ENCODE results near the gene SAPCD2. TPM values are rescaled to one million over a fixed set of nuclear protein-coding genes. Genes with fewer than 3 reads are reported as not detected.

Gene SAPCD2
- total RNA-seq, 2 experiments from 2014 or later, result 13.5 to 13.7 TPM

DNA sequence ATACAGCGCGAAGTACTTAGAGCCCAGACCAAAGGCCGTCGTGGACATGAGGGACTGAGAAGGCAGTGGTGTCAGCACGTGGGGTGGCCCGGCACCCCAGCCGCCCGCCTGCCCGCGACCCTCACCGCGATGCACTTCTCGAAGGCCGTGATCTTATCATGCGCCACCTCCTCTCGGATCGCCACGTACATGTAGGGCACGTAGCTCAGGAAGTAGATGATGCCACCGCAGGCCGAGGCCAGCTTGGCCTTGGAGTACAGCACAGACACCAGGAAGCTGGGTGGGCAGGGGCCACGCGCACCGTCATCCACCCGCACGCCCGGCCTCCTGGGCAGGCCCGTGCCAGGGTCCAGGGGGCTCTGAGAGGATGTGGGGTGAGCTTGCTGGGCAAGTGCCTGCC is 53.3 kb downstream of the SAPCD2 start:
- no peak overlapping the region for H3K27ac Mint-ChIP-seq
- POLR2A ChIA-PET, result no interaction called here
- no peak for ATAC-seq
- no peaks in the 10 kb centered on the region for H3K9me3 Mint-ChIP-seq
- no peak overlapping the region for H3K4me3 Mint-ChIP-seq
- no peaks in the 10 kb centered on the region for H3K4me1 Mint-ChIP-seq (ENCODE audit: low read depth)
- CTCF ChIA-PET, result interaction anchor here (1.3 kb wide), 1 partner anchor 12 kb away, joined by 6 read pairs; no protein-coding TSS in a partner anchor
- no peaks in the 10 kb centered on the region for H3K36me3 Mint-ChIP-seq (ENCODE audit: low read depth)
- intact Hi-C loops (cut with micrococcal nuclease), result no loop called here
- H3K27me3 Mint-ChIP-seq, result no peaks in the 10 kb centered on the region
- TF ChIP-seq CTCF (IDR thresholded peaks at IDR 0.05), result no peak
- no peak for DNase-seq

DNA sequence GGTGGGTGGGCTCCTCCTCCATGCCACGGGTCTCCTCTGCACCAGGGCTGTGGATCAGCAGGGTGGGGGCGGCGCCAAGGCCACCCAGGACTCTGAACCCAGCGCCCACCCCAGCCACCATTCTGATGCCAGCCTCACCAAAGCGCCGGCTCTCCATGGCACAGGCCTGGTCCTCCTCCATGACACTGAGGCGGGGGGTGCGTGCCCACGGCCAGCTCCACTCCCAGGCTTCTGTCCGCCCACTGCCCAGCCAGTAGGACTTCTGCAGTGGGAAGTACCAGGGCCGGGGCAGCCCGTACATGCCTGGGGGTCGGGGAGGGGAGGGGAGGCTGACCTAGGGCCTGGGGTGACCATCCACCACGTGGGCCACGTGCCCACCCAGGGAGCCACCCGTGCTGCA is 53.9 kb downstream of the SAPCD2 start:
- H3K36me3 Mint-ChIP-seq (ENCODE audit: low read depth), result no peaks in the 10 kb centered on the region
- ChIA-PET CTCF (interaction anchor here (1.3 kb wide), 1 partner anchor 13 kb away, joined by 6 read pairs; no protein-coding TSS in a partner anchor), POLR2A (no interaction called here)
- no peaks in the 10 kb centered on the region for H3K4me1 Mint-ChIP-seq (ENCODE audit: low read depth)
- no peaks in the 10 kb centered on the region for H3K9me3 Mint-ChIP-seq
- no peak overlapping the region for H3K27ac Mint-ChIP-seq
- DNase-seq, result no peak
- no peak for ATAC-seq
- no peak for TF ChIP-seq CTCF (IDR thresholded peaks at IDR 0.05)
- H3K4me3 Mint-ChIP-seq, result no peak overlapping the region
- intact Hi-C loops (cut with micrococcal nuclease), result no loop called here
- no peaks in the 10 kb centered on the region for H3K27me3 Mint-ChIP-seq

DNA sequence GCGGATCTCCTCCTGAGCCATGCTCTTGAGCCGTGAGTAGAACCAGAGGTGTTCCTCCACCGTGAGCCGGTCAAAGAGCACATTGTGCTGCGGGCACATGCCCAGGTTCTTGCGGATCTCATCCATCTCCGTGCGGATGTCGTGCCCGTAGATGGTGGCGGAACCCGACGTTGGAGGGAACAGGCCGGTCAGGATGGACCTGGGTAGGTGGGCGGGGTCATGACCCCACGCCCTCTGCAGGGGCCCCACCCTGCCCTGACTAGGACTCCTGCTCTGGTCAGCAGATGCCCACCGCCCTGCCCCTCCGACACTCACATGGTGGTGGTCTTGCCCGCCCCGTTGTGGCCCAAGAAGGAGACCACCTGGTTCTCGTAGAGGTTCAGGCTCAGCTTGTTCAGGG is 54.4 kb downstream of the SAPCD2 start:
- Mint-ChIP-seq H3K4me3 (no peak overlapping the region), H3K9me3 (no peaks in the 10 kb centered on the region), H3K36me3 (ENCODE audit: low read depth) (no peaks in the 10 kb centered on the region), H3K4me1 (ENCODE audit: low read depth) (no peaks in the 10 kb centered on the region), H3K27me3 (no peaks in the 10 kb centered on the region), H3K27ac (no peak overlapping the region)
- ChIA-PET POLR2A (no interaction called here), CTCF (no interaction called here)
- no peak for DNase-seq
- intact Hi-C loops (cut with micrococcal nuclease), result no loop called here
- ATAC-seq, result no peak
- TF ChIP-seq CTCF (IDR thresholded peaks at IDR 0.05), result no peak

- POLR2A ChIA-PET, result no interaction called here
- intact Hi-C loops (cut with micrococcal nuclease), result no loop called here
- H3K9me3 Mint-ChIP-seq, result no peaks in the 10 kb centered on the region
- no peaks in the 10 kb centered on the region for H3K36me3 Mint-ChIP-seq (ENCODE audit: low read depth)
- ATAC-seq, result no peak
- no peak for DNase-seq
- H3K27ac Mint-ChIP-seq, result no peak overlapping the region
- H3K4me1 Mint-ChIP-seq (ENCODE audit: low read depth), result no peaks in the 10 kb centered on the region
- CTCF ChIA-PET, result no interaction called here
- H3K27me3 Mint-ChIP-seq, result no peaks in the 10 kb centered on the region
- H3K4me3 Mint-ChIP-seq, result no peak overlapping the region
- TF ChIP-seq CTCF (IDR thresholded peaks at IDR 0.05), result no peak
Measured at GRCh38 chr9:137015540-137015930, 54.8 kb downstream of the SAPCD2 start.

DNA sequence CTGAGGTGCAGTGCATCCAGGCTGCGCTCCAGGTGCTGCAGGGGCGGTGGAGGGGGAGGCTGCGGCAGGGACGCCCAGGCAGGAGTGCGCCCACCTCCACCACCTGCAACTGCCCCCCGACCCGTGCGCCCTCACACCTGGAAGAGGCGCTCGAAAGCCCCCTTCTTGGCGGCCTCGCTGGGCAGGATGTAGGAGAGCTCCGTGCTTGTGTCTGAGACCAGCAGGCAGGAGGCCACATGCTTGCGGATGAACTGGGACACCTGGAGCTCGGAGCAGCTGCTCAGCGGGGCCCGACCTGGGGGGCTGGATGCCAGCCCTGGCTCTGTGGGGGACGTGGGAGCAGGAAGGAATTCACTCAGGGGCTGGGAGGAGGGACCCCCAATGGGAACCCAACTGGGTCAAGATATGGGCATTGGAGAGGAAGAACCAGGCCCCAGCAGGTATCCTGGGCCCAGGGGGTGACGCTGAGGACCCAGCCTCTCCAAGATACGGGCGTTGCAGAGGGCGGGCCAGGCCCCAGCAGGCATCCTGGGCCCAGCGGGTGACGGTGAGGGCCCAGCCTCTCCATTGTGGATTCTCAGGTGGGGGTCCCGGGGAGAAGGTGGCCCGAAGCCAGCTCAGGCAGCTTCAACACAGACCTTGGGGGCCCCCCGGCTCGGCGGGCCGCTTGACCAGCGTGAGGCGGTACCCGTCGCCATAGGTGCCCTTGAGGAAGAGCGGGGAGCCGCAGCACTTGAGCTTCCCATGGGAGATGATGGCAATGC is 55.4 kb downstream of the SAPCD2 start:
- Mint-ChIP-seq H3K36me3 (ENCODE audit: low read depth) (no peaks in the 10 kb centered on the region), H3K4me3 (no peak overlapping the region), H3K27me3 (no peaks in the 10 kb centered on the region), H3K9me3 (no peaks in the 10 kb centered on the region), H3K4me1 (ENCODE audit: low read depth) (no peaks in the 10 kb centered on the region), H3K27ac (no peak overlapping the region)
- intact Hi-C loops (cut with micrococcal nuclease), result no loop called here
- ChIA-PET POLR2A (no interaction called here), CTCF (no interaction called here)
- ATAC-seq, result no peak
- no peak for TF ChIP-seq CTCF (IDR thresholded peaks at IDR 0.05)
- no peak for DNase-seq
